Neural cell (in vitro differentiated cells): ENCODE data around the gene GALT. TPM values are rescaled to one million over a fixed set of nuclear protein-coding genes. Genes with fewer than 3 reads are reported as not detected.
A peak's percentile ranks its signal among the peaks of the same experiment; 100 is the strongest.

ENCODE experiments used
- H2AFZ ChIP-seq: fragments of 200-600, 300-800 bp; sonication (generic), shearing (Covaris generic); 2 replicates; pipeline ENCODE4 v1.6.0; 2014; ENCODE audit warnings: low read depth, mild to moderate bottlenecking, antibody characterized with exemption, low read length, moderate library complexity
- H3F3A ChIP-seq: fragments of 200-600 bp; shearing (Covaris generic); 2 replicates; pipeline ENCODE4 v1.6.1; 2016; ENCODE audit warnings: mild to moderate bottlenecking, moderate library complexity, mixed read lengths, antibody characterized with exemption, low read length; ENCODE audit not compliant: insufficient read depth, poor library complexity, severe bottlenecking
- H3K27ac ChIP-seq: fragments of 200-600, 300-800 bp; sonication (generic), shearing (Covaris generic); 2 replicates; pipeline ENCODE4 v1.5.1; 2014; ENCODE audit warnings: mild to moderate bottlenecking, low read length, moderate library complexity
- H3K27me3 ChIP-seq: fragments of 300-800, 200-600 bp; sonication (generic), shearing (Covaris generic); 2 replicates; pipeline ENCODE4 v1.6.0; 2014; ENCODE audit warnings: mild to moderate bottlenecking, low read depth, low read length, moderate library complexity; ENCODE audit not compliant: insufficient read depth
- H3K36me3 ChIP-seq: fragments of 300-800, 200-600 bp; sonication (generic), shearing (Covaris generic); 2 replicates; pipeline ENCODE4 v1.5.1; 2014; ENCODE audit warnings: mild to moderate bottlenecking, antibody characterized with exemption, low read length, moderate library complexity; ENCODE audit not compliant: insufficient read depth
- H3K4me2 ChIP-seq: fragments of 300-800, 200-600 bp; sonication (generic), shearing (Covaris generic); 2 replicates; pipeline ENCODE4 v1.6.0; 2014; ENCODE audit warnings: mild to moderate bottlenecking, low read length
- H3K4me3 ChIP-seq: fragments of 300-800, 200-600 bp; sonication (generic), shearing (Covaris generic); 2 replicates; pipeline ENCODE4 v1.5.1; 2014; ENCODE audit warnings: mild to moderate bottlenecking, low read length, moderate library complexity
- H3K79me2 ChIP-seq: fragments of 200-600 bp; shearing (Covaris generic); replicated peaks from 2 replicates; pipeline ENCODE4 v1.6.0; 2014; ENCODE audit warnings: mild to moderate bottlenecking, low read length, moderate library complexity; ENCODE audit not compliant: insufficient read depth
- H3K9ac ChIP-seq: fragments of 300-800, 200-600 bp; sonication (generic), shearing (Covaris generic); 2 replicates; pipeline ENCODE4 v1.6.1; 2016; ENCODE audit warnings: mild to moderate bottlenecking, low read length, mixed read lengths
- H3K9me2 ChIP-seq: fragments of 200-600 bp; shearing (Covaris generic); 2 replicates; pipeline ENCODE4 v1.6.1; 2016; ENCODE audit warnings: mild to moderate bottlenecking, low read length, mixed read lengths; ENCODE audit not compliant: insufficient read depth
- H3K9me3 ChIP-seq: fragments of 200-600, 300-800 bp; sonication (generic), shearing (Covaris generic); 2 replicates; pipeline ENCODE4 v1.6.1; 2016; ENCODE audit warnings: mild to moderate bottlenecking, mixed run types, low read length, moderate library complexity, mixed read lengths
- H4K20me1 ChIP-seq: fragments of 200-600 bp; shearing (Covaris generic); 2 replicates; pipeline ENCODE4 v1.6.1; 2016; ENCODE audit warnings: mild to moderate bottlenecking, mixed run types; ENCODE audit not compliant: insufficient read depth
- EP300 ChIP-seq: fragments of 450-650 bp; conservative IDR thresholded peaks from 2 replicates; pipeline ENCODE4 v1.6.1; 2014; ENCODE audit warnings: antibody characterized with exemption, mild to moderate bottlenecking, moderate library complexity; ENCODE audit not compliant: poor library complexity, severe bottlenecking
- EZH2 ChIP-seq: fragments of 200-600, 300-800 bp; shearing (Covaris generic), sonication (generic); IDR thresholded peaks from 2 replicates; pipeline ENCODE4 v1.6.1; 2014; ENCODE audit warnings: antibody characterized with exemption, low read length, borderline replicate concordance, mild to moderate bottlenecking; ENCODE audit not compliant: insufficient read depth, poor library complexity, severe bottlenecking
- MXI1 ChIP-seq: fragments of 450-650 bp; conservative IDR thresholded peaks from 2 replicates; pipeline ENCODE4 v1.6.1; 2014; ENCODE audit warnings: antibody characterized with exemption, mild to moderate bottlenecking; ENCODE audit not compliant: poor library complexity, severe bottlenecking
- POLR2AphosphoS5 ChIP-seq: IDR thresholded peaks from 2 replicates; pipeline ENCODE4 v1.6.1; 2012
- RAD21 ChIP-seq: fragments of 450-650 bp; conservative IDR thresholded peaks from 2 replicates; pipeline ENCODE4 v1.6.1; 2014; ENCODE audit warnings: antibody characterized with exemption, mild to moderate bottlenecking, moderate library complexity
- SMC3 ChIP-seq: fragments of 450-650 bp; conservative IDR thresholded peaks from 2 replicates; pipeline ENCODE4 v1.6.1; 2014; ENCODE audit warnings: antibody characterized with exemption, mild to moderate bottlenecking, moderate library complexity; ENCODE audit not compliant: poor library complexity
- TAF1 ChIP-seq: IDR thresholded peaks from 2 replicates; pipeline ENCODE4 v1.6.1; 2012; ENCODE audit warnings: low read depth
- polyA plus RNA-seq: library from polyadenylated mRNA; depleted of rRNA; stranded (reverse); fragments of >200 nt; gene quantifications from 2 replicates; pipeline ENCODE4 v1.2.3, GENCODE V29; 2014
- TF ChIP-seq, protein P1 (sequence below): IDR thresholded peaks from 2 replicates; pipeline ENCODE4 v1.6.1; 2012; ENCODE audit warnings: borderline replicate concordance
- TF ChIP-seq, protein P2 (sequence below): fragments of 450-650 bp; IDR thresholded peaks from 2 replicates; pipeline ENCODE4 v1.5.1; 2014; ENCODE audit warnings: antibody characterized with exemption, mild to moderate bottlenecking, moderate library complexity; ENCODE audit not compliant: poor library complexity, severe bottlenecking

Gene GALT
- polyA plus RNA-seq, 1 donor from 2014 or later = 116 TPM

DNA sequence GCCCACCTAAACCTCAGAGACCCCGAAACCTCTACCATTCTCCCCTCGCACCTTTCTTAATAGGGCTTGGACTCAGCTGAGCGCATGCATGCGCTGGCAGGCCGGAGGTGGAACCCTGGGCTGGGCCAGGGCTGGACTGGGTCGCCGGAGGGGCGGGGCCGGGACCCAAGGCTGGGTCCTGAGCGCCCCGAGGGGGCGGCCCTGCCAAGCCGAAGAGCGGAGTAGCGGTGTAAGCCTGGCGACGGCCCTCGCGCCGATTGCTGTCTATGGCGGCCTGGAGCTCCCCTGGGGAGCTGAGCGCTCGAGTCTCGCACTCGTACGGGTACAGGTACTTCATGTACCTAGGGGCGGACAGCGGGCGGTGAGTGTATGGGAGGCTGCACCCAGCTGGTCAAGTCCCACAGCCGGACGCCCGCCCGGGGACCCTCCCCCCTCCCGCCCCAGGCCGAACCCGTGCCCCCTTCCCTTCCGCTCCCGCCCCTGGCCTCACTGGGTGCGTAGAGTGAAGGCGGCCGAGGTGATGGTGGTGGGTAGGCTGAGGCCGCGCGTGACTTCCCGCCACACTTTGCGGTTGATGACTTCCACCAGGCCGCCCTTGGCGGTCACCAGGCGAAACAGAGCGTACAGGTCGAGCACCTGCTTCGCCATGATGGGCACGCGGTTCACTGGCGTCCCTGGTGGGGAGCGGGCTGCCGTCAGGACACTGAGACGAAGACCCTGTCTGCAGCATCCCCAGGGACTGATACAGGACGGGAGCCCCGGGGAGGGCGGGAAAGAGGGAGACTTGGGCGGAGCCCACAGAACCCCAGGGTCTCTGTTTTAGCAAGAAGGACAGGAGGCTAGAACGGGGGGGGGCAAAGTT is 22.9 kb upstream of the GALT start:
- Histone ChIP-seq H3F3A (peaks cover 3% of the 10 kb centered on the region), H3K36me3 (no peaks in the 10 kb centered on the region), H3K9me3 (no peaks in the 10 kb centered on the region), H3K27ac (no peak overlapping the region), H2AFZ (no peak overlapping the region), H4K20me1 (no peaks in the 10 kb centered on the region), H3K9me2 (no peaks in the 10 kb centered on the region), H3K9ac (no peak overlapping the region), H3K79me2 (peaks cover 14% of the 10 kb centered on the region), H3K4me2 (no peak overlapping the region), H3K27me3 (peaks cover 13% of the 10 kb centered on the region), H3K4me3 (no peak overlapping the region)
- TF ChIP-seq EP300 (no peak), TAF1 (no peak), EZH2 (no peak), POLR2AphosphoS5 (no peak)
- TF ChIP-seq, protein P1, sequence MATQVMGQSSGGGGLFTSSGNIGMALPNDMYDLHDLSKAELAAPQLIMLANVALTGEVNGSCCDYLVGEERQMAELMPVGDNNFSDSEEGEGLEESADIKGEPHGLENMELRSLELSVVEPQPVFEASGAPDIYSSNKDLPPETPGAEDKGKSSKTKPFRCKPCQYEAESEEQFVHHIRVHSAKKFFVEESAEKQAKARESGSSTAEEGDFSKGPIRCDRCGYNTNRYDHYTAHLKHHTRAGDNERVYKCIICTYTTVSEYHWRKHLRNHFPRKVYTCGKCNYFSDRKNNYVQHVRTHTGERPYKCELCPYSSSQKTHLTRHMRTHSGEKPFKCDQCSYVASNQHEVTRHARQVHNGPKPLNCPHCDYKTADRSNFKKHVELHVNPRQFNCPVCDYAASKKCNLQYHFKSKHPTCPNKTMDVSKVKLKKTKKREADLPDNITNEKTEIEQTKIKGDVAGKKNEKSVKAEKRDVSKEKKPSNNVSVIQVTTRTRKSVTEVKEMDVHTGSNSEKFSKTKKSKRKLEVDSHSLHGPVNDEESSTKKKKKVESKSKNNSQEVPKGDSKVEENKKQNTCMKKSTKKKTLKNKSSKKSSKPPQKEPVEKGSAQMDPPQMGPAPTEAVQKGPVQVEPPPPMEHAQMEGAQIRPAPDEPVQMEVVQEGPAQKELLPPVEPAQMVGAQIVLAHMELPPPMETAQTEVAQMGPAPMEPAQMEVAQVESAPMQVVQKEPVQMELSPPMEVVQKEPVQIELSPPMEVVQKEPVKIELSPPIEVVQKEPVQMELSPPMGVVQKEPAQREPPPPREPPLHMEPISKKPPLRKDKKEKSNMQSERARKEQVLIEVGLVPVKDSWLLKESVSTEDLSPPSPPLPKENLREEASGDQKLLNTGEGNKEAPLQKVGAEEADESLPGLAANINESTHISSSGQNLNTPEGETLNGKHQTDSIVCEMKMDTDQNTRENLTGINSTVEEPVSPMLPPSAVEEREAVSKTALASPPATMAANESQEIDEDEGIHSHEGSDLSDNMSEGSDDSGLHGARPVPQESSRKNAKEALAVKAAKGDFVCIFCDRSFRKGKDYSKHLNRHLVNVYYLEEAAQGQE = no peak
- TF ChIP-seq, protein P2, sequence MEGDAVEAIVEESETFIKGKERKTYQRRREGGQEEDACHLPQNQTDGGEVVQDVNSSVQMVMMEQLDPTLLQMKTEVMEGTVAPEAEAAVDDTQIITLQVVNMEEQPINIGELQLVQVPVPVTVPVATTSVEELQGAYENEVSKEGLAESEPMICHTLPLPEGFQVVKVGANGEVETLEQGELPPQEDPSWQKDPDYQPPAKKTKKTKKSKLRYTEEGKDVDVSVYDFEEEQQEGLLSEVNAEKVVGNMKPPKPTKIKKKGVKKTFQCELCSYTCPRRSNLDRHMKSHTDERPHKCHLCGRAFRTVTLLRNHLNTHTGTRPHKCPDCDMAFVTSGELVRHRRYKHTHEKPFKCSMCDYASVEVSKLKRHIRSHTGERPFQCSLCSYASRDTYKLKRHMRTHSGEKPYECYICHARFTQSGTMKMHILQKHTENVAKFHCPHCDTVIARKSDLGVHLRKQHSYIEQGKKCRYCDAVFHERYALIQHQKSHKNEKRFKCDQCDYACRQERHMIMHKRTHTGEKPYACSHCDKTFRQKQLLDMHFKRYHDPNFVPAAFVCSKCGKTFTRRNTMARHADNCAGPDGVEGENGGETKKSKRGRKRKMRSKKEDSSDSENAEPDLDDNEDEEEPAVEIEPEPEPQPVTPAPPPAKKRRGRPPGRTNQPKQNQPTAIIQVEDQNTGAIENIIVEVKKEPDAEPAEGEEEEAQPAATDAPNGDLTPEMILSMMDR = no peak

DNA sequence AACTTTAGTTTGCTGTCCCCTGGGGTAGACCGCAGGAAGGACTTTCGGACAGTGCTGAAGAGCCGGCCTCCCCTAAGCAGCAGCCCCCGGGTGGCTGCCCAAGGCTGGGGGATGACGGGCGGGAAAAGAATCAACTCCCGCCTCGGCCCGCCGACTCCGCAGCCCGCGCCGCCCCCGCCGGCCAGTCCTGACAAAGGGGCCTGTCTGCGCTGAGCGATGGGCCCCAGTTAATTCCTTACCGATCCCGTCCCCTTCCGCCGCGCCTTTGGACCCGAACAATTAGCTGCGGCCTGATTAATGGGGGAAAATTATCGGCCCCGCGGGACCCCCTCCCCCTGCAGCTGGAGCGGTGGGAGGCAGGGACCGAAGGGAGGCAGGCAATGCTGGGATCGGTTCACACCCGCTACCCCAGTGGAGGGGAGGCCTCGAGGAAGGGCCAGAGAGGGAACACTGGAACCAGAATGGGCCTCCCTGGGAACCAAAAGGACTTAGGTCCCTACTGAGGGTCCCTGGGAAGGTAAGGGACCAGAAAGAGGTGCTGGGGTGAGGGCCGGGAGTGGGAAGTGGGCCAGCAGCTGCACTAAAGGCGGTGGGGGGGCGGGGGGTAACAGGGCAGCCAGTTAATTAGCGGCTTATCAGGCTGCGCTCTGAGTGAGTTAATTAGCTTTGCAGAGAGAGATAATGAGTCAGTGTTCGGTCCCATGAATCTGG is 21.8 kb upstream of the GALT start:
- TF ChIP-seq SMC3 (no peak), EP300 (no peak), MXI1 (no peak), EZH2 (no peak), RAD21 (no peak), POLR2AphosphoS5 (no peak)
- TF ChIP-seq, protein P1 = no peak
- TF ChIP-seq, protein P2 = no peak
- Histone ChIP-seq H3K79me2 (peaks cover 6% of the 10 kb centered on the region), H3K9me3 (no peaks in the 10 kb centered on the region), H3F3A (peaks cover 3% of the 10 kb centered on the region), H2AFZ (no peak overlapping the region), H3K4me2 (no peak overlapping the region), H4K20me1 (no peaks in the 10 kb centered on the region), H3K27me3 (peaks cover 21% of the 10 kb centered on the region), H3K36me3 (no peaks in the 10 kb centered on the region), H3K27ac (no peak overlapping the region), H3K9ac (peak overlapping the region; percentile 33), H3K4me3 (no peak overlapping the region), H3K9me2 (no peaks in the 10 kb centered on the region)
